NCI-H1436 (cell line): ENCODE measurements around the gene LATS1.
A peak's percentile ranks its signal among the peaks of the same experiment; 100 is the strongest.
"Not testable (repeated sequence)": the region's sequence is repeated elsewhere in the genome, so short reads cannot be mapped to it uniquely, and the experiment has no call there.

ENCODE experiments used
- DNase-seq: peaks from one replicate; lab custom pipeline; 2025; lab: John Stamatoyannopoulos, UW

The LATS1 gene

DNA sequence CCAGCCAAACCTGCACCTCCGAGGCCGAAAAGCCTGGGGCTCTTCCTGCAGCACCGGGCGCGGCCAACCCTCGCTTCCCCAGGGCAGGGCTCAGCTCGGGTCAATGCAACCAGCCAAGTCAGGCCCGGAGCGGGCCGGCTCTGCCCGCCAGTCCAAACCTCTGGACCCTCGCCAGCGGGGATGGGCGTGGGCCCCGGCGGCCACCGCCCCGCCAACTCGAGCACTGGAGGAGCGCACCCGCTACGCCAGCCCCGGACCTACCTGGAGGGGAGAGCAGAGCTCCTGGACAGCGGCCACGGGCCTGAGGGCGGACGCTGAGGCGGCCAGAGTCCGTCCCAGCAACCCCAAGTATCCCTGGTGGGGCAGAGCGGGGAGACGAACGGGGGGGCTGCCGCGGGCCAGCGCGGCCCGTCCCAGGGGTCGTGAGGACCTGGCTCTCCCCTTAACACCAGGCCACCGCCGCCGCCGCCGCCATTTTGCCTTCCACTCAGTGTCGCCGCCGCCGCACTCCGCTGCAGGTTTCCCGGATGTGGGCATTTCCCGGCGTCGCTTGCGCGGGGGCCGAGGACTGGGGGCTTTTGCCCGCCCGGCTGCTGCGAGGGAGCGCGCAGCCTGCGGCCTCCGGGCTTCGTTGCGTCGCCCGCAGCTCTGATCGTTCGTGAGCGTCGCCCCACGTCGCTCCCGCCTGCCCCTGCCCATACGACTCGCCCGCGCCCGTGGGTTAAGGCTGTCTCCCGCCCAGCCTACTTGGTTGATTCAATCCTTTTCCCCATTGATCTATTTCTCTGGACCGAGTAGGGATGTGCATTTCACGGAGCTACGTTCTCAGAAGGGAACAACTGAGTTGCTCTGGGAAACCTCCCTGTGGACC is at the start of gene LATS1:
TSS of gene LATS1 (minus strand) at position 514 of the 871 bp plus-strand sequence. CDS start 15,975 bp downstream, outside the sequence.
- peak; percentile 84 for DNase-seq

DNA sequence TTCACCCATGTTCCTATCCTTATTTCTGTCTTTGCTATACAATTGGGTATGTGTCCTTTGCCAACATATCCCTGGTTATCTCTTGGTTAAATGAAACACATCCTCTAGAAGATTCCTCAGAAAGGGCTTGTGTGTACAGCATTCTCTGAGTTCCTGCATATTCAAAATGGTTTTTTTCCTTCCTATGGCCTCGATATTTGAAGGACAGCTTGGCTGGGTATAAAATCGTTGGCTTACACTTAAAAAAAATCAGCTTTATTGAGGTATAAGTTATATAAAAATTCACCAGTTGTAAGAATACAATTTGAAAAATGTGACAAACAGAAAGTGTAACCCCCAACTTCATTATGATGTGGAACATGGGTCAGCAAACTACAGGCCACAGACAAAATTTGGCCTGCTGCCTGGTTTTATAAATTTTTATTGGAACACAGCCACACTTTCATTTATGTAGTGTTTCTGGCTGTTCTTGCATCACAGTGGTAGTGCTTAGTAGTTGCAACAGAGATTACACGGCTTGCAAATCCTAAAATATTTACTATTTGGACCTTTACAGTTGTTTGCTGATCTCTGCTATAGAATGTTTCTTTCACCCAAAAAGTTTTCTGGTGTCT is 48.4 kb upstream of the LATS1 start:
- no peak for DNase-seq

DNA sequence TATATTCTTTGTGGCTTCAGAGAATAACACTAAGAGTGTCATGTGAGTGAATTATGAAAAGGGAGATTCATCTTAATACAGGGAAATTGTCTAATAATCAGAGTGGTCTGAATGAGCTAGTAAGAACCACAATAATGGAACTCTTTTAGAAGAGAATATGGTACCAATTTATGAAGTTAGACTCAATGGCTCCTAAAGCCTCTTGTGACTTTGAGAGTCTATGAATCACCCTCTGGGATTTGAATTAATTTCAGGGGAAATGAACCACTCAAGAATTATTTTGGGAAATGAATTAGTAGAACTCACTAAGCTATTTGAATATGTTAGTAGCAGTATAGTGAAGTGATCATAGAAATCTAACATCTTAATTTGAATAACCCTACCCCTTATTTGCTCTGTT is 46.0 kb upstream of the LATS1 start:
- no peak for DNase-seq

DNA sequence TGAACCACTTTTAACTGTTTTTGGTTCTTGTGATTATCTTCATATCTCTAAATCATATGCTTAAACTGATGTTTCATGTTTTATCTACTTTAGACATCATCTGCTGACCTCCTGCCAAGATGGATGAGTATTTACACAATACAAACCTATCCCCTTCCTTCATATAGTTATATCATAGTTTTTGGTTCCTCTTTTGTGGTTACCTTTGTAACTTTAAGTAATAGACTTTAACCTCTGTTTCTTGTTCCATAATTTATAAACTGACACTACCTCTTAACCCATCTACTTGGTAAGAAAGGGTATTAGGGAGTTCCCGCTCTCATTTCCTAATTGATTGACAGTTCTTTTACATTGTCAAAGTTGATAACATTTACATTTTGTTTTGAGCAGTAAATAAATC is 43.5 kb upstream of the LATS1 start:
- no peak for DNase-seq

DNA sequence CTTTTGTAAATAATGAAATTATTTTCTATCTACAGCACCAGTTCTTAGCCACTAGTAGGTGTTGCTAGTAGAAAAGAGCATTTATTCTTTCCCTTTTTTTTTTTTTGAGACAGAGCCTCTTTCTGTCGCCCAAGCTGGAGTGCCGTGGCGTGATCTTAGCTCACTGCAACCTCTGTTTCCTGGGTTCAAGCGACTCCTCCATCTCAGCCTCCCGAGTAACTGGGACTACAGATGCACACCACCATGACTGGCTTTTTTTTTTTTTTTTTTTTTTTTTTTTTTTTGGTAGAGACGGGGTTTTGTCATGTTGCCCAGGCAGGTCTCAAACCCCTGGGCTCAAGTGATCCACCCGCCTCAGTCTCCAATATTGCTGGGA is 38.3 kb upstream of the LATS1 start:
- no peak for DNase-seq

DNA sequence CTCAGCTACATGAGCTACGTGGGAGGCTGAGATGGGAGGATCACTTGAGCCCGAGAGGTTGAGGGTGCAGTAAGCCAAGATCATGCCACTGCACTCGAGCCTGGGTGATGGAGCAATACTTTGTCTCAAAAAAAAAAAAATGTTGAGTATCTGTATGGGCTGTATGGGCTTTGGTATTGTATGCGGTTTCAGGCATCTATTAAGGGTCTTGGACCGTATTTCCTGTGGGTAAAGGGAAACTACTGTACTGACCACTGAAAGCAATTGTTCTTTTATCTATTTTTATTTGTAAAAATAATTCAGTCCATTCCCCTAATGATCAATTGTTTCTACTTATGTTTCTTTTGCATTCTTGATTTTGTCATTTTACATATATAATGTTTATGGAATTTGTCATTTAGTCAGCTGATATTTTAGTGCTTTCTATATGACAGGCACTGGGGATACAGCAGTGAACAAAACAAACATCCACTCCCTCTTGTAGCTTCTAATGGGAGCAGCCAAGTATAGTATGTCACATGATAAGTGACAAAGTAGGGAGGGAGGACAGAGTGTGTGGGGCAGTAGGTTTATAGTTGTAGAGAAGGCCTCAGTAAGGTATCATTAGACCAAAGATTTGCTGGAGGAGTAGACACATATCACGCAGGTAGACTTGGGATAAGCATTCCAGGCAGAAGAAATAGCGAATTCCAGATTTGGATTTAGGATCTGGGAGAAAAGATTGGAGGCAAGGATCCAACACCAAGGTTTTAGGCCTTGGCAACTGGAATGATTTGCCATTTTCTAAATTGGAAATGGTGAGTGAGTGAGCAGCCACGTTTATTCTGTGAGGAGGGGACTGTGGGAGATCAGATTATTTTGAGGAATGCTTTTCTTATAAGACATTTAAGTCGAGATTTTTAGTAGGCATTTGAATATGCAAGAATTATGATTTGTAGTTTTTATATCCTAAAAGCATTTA is 37.7 kb upstream of the LATS1 start:
- no peak for DNase-seq

DNA sequence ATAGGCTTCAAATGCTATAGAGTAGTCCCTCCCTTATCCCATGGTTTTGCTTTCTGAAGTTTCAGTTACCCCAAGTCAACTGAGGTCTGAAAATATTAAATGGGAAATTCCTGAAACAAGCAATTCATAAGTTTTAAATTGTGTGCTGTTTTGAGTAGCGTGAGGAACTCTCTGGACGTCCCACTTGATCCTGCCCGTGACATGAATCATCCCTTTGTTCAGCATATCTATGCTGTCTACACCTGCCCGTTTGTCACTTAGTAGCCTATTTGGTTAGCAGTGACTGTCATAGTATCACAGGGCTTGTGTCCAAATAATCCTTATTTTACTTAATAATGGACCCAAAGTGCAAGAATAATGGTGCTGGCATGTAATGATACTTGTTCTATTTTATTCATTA is 36.6 kb upstream of the LATS1 start:
- no peak for DNase-seq

DNA sequence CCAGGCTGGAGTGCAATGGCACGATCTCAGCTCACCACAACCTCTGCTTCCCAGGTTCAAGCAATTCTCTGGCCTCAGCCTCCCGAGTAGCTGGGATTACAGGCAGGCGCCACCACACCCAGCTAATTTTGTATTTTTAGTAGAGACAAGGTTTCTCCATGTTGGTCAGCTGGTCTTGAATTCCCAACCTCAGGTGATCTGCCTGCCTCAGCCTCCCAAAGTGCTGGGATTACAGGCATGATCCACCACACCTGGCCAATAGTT is 35.4 kb upstream of the LATS1 start:
- DNase-seq = not testable (repeated sequence)

DNA sequence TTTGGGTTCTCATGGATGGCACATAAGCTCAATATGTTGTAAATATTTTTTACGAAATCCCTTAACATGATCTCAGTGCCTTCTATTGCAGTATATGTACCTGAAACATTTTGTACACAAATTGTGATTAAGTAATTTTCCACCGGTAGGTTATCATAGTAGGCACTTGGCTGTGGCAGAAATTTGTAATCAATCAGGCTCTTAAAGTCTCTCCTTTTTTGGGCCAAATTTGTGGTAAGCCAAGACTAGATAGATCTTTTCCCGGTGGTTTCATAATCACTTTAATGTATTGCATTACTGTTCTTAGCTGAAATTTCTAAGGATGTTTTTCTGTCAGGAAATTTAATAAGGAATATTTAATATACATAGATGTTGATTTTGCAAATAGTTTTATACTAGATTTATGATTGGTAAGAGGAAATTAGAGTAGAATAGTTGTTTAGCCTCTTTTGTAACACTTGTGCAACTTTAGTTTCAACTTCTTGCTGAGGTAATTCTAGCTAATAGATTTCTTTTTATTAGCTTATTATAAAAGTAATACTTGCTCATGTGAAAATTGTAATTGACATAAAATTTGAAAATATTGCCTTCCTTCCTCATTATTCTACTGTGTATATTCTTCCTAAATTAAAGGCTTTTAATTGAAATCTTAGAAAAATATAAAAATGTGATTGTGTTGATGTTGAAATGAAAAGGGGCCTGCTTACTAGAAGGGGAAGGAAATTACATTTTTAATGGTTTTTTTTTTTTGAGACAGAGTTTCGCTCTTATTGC is 34.9 kb upstream of the LATS1 start:
- no peak for DNase-seq

DNA sequence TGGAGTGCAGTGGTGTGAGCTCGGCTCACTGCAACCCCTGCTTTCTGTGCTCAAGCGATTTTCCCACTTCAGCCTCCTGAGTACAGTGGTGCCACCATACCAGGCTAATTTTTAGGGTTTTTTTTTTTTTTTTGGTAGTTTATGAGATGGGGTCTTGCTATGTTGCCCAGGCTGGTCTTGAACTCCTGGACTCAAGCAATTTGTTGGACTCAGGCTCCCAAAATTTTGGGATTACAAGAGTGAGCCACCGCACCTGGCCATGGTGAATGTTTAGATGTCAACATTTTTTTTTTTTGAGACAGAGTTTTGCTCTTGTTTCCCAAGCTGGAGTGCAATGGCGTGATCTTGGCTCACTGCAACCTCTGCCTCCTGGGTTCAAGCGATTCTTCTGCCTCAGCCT is 34.0 kb upstream of the LATS1 start:
- DNase-seq = not testable (repeated sequence)

DNA sequence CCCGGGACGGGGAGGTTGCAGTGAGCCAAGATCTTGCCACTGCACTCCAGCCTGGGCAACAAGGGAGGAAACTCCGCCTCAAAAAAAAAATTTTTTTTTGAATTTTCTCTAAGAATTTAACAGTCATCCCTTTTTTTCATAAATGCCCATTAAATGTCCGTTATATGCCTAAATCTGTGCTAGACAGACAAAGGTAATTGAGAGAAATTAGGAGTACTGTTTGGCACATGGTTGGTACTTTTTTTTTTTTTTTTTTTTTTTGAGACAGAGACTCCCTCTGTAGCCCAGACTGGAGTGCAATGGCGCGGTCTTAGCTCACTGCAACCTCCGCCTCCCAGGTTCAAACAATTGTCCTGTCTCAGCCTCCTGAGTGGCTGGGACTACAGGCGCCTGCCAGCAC is 33.3 kb upstream of the LATS1 start:
- DNase-seq = no peak

DNA sequence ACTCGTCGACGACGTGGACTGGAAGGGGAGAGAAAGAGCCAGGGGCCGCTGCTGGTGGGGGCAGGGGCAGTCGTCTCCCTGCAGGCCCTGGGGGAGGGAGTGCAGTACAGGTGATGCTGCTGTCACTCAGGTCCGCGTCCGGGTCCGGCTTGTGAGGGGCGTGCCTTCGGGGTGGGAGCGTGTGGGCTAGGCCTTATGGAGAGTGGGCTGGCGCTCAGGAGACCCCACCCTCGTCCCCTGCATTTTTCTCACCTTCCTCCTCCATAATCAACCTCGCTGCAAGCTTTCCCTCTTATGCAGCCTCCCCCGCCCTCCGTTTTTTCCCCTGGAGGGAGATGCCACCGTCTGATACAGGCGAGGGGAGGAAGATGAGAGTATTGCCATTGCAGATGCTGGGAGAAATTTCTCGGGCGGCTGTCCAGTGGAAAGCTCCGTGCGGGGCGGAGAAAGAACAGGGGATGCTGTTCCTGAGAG is 32.3 kb upstream of the LATS1 start:
- DNase-seq = peak; percentile 72

DNA sequence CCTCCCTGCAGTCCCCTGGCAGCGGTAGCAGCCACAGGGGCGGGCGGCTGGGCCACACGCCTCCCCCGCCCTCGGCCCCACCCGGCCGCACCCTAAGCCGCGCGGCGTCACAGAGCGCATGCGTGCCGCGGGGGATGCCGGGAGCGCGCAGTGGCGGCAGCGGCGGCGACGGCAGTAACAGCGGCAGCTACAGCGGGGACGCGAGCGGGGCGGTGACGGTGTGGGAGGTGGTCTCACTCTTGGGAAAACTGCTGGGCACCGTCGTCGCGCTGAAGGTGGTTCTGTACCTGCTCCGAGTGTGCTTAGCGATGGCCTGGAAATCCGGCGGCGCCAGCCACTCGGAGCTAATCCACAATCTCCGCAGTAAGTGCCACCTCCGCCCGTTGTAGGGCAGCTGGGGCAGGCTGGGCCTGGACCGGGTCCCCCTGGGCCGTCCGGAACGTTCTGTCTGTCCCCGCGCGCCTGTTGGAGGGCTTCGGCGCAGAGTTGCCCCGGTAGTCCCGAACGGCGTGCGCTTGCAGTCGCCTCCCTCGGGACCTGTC is 31.8 kb upstream of the LATS1 start, which contains the start of gene PCMT1:
TSS of gene PCMT1 (plus strand) at position 148 of the 542 bp plus-strand sequence. CDS start at position 309, 161 bp downstream.
- DNase-seq = peak; percentile 86

DNA sequence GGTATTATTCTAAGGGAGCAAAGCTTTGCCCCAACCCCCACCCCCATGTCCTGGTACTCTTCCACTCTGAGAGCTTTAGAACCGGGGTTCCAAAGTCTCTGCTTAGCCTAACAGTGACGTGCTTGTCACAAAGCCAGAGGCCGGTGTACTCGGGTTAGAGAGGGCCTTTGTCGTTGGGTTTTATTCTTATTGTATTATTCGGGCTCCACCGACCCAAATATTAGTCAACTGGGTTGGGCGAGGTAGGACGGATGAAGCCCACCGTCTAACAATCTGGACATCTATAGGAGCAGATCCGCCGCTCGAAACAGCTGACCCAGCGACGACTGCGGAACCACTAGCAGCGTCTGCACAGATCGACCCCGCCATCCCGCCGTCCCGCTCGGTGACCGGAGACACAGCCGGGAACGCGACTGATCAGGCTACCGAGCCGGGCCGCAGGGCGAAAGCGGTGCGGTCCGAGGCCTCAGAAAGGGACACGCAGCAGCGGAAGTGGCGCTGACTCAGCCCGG is 31.2 kb upstream of the LATS1 start:
- not testable (repeated sequence) for DNase-seq

DNA sequence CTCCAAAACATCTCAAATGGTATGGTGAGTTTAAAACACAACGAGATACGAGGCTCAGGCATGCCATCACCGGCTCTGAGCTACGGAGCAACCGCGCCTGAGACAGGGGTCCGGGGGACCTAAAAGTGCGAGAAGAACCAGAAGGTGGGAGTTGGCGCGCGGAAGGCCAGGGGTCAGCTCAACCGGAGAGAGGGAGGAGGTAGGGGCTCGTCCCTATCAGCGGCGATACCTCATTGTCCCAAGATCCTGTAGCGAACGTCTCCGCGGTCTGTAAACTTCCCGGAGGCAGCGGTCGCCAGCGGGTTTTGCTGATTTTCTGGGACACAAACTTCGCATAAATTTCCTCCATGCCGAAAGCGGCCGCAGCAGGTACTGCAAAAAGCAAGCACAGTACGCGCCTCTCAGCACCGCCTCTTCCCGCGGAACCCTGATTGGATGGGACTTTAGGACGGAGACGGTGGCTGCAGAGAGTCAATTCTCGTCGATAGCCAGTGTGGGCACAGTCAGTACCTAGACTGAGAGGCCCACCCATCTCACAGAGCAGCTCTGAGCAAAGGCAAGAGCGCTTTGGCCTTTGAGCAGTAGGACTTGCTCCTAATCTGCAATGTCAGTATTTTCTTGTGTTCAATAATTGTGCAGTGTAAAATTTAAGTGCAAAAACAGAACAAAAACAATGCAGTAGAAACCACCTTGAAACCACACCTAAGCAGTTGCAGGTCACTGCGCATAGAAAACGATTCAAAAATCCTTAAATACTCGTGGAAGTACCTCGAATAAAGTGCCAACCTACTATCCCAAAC is 28.4 kb upstream of the LATS1 start, which contains the start of gene NUP43:
TSS of gene NUP43 (minus strand) at position 383 of the 800 bp plus-strand sequence. CDS start at position 349, 34 bp downstream.
- peak; percentile 89 for DNase-seq

DNA sequence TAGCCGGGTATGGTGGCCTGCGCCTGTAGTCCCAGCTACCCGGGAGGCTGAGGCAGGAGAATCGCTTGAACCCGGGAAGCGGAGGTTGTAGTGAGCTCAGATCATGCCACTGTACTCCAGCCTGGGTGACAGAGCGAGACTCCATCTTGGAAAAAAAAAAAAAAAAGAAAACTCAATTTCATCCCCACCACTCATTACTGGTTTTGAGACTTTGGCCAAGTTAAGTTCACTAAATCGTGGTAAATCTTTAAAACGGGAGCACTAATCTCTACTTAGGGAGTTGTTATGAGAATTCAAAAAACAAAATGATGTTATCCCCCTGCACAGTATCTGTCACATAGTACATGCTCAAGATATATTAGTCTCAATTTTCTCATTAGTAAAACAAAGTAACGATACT is 27.4 kb upstream of the LATS1 start:
- DNase-seq = not testable (repeated sequence)

DNA sequence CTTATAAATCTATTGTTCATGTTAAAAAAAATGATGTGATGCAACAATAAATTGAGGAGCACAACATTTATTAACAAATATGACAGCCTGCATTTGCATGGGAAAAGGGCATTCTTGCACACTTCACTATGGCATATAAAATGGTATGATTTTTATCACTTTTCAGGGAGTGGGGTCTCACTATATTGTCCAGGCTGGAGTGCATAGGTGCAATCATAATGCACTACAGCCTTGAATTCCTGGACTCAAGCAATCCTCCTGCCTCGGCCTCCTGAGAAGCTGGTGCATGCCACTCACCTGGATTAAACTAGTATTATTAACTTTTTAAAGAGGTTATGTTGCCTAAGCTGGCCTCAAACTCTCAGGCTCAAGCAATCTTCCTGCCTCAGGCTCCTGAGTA is 17.0 kb upstream of the LATS1 start:
- no peak for DNase-seq

DNA sequence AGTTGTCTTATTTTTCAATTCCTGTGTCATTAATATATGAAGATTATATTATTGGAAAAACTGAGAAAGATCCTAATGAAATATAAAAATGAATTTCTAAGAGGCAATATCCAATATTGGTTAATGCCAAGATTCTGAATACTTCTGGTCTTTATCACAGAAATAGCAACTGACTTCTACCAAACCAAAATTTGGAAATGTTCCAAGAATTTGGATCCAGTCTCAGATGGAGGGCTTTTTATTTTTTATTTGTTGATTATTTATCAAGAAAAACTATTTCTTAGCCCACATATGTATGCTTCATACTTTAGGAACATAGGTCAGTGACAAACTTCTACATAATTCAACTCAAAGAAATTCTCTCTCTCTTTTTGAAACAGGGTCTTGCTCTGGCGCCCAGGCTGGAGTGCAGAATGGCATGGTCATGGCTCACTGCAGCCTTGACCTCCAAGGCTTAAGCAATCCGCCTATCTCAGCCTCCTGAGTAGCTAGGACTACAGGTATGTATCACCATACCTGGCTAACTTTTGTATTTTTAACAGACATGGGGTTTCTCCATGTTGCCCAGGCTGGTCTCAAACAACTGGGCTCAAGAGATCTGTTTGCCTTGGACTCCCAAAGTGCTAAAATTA is 15.3 kb upstream of the LATS1 start:
- DNase-seq = no peak

DNA sequence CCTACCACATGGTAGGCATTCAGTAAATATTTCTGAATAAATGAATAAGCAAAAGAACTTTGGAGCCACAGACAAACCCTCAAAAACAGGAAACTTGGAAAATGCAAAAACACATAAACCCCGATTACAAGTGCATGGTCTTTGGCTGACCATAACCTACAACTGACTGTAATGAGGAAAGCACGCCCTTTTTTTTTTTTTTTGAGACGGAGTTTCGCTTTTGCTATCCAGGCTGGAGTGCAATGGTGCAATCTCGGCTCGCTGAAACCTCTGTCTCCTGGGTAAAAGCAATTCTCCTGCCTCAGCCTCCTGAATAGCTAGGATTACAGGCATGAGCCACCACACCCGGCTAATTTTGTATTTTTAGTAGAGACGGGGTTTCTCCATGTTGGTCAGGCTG is 11.9 kb upstream of the LATS1 start:
- no peak for DNase-seq
